ENCODE measurements around the gene PHEX.

DNA sequence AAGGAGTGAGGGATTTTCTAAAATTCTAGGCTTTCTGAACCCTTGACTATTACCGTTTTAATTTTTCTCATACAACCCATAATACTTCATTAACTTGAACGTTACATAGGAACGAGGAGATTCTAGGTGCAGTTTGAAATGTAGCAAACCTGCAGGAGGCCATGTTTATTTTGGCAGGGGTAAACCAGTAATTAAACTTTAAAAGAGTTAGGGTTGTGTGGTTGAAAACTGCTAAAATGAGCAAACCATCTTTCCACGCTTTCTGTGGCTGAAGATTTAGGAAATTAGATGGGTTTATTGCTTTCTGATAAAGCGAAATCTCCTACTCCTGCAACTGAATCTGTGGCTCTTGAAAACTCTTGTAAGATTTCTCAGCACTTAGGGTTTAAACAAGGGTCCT lies 1.7 kb downstream of the PHEX start:
- TF ChIP-seq CTCF (IDR thresholded peaks at IDR 0.05; ENCODE audit: low read length): no peak
- TF ChIP-seq EZH2 (optimal IDR thresholded peaks at IDR 0.05; ENCODE audit: low read depth, low read length): no peak
- no peak for TF ChIP-seq EZH2phosphoT487 (IDR thresholded peaks at IDR 0.05; ENCODE audit: low read length)

Measured in MM.1S (cell line).